ENCODE results near the gene E2F8.
"Not testable (repeated sequence)": the region's sequence is repeated elsewhere in the genome, so short reads cannot be mapped to it uniquely, and the experiment has no call there.

Gene E2F8

GRCh38 chr11:19263333-19263732, 22.6 kb upstream of the E2F8 start:
- Histone ChIP-seq H3K9ac (ENCODE audit: low read length) (no peak overlapping the region), H3F3A (ENCODE audit: insufficient read depth) (no peaks in the 10 kb centered on the region), H3K9me2 (replicated peaks; ENCODE audit: insufficient read depth, low read length) (no peaks in the 10 kb centered on the region), H4K20me1 (ENCODE audit: low read depth, low read length) (no peaks in the 10 kb centered on the region), H2AFZ (ENCODE audit: low read depth, low read length, severe bottlenecking) (no peak overlapping the region), H3K4me3 (ENCODE audit: insufficient read depth, low read length, poor library complexity, severe bottlenecking) (no peak overlapping the region), H3K9me3 (ENCODE audit: insufficient read depth, low read length) (no peaks in the 10 kb centered on the region), H3K4me2 (ENCODE audit: low read depth, low read length, poor library complexity, severe bottlenecking) (no peak overlapping the region), H3K79me2 (ENCODE audit: insufficient read depth, low read length) (no peaks in the 10 kb centered on the region), H3K27me3 (ENCODE audit: low read length) (no peaks in the 10 kb centered on the region), H3K27ac (ENCODE audit: low read depth, low read length) (no peak overlapping the region), H3K36me3 (ENCODE audit: low read length) (no peaks in the 10 kb centered on the region)
- TF ChIP-seq EZH2phosphoT487 (conservative IDR thresholded peaks at IDR 0.05; ENCODE audit: low read length) = no peak
- TF ChIP-seq, protein P1, sequence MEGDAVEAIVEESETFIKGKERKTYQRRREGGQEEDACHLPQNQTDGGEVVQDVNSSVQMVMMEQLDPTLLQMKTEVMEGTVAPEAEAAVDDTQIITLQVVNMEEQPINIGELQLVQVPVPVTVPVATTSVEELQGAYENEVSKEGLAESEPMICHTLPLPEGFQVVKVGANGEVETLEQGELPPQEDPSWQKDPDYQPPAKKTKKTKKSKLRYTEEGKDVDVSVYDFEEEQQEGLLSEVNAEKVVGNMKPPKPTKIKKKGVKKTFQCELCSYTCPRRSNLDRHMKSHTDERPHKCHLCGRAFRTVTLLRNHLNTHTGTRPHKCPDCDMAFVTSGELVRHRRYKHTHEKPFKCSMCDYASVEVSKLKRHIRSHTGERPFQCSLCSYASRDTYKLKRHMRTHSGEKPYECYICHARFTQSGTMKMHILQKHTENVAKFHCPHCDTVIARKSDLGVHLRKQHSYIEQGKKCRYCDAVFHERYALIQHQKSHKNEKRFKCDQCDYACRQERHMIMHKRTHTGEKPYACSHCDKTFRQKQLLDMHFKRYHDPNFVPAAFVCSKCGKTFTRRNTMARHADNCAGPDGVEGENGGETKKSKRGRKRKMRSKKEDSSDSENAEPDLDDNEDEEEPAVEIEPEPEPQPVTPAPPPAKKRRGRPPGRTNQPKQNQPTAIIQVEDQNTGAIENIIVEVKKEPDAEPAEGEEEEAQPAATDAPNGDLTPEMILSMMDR (IDR thresholded peaks at IDR 0.05; ENCODE audit: insufficient read depth, low read length, poor library complexity, severe bottlenecking) = no peak

DNA sequence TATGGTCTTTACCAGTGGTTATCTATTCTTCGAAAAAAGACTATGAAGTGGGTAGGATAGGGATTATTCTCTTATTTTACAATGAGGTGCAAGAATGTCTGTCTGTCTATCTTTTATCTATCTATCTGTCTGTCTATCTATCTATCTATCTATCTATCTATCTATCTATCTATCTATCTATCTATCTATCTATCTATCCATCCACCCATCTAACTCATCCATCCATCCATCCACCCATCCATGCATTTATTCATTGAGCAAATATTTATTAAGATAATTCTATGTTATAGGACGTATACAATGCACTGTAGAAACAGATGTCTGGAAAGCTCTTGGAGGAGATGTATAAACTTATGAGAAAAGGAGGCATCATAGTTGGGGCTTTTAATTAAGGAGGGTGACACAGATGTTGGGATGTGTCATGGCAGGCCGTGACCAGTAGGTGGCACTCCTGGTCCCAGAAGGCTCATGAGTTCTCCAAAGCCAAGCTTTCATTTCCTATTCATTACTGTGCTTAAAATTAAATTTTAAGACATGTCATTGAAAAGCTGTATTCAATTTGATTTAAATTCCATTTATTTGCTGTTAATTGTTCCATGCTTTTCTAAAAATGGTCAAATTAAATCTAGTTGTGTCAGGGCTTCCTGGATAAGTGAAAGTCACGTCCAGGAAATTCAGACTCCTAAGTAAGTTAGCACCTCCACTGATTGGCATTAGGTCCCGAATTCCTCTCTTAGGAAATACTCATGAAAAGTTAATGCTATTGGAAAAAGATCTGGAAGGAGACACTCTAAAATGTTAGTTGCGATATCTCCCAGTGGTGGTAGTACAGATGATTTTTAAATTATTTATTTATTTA, 19.0 kb upstream of the E2F8 start:
- no peaks in the 10 kb centered on the region for H3K9me2 ChIP-seq (replicated peaks; ENCODE audit: insufficient read depth, low read length)
- H3K4me3 ChIP-seq (ENCODE audit: insufficient read depth, low read length, poor library complexity, severe bottlenecking) = no peak overlapping the region
- H3K79me2 ChIP-seq (ENCODE audit: insufficient read depth, low read length) = no peaks in the 10 kb centered on the region
- H3K36me3 ChIP-seq (ENCODE audit: low read length) = no peaks in the 10 kb centered on the region
- no peak overlapping the region for H3K27ac ChIP-seq (ENCODE audit: low read depth, low read length)
- no peak overlapping the region for H2AFZ ChIP-seq (ENCODE audit: low read depth, low read length, severe bottlenecking)
- peak overlapping the region; percentile 9 for H3K4me2 ChIP-seq (ENCODE audit: low read depth, low read length, poor library complexity, severe bottlenecking)
- H3F3A ChIP-seq (ENCODE audit: insufficient read depth) = no peaks in the 10 kb centered on the region
- no peaks in the 10 kb centered on the region for H3K27me3 ChIP-seq (ENCODE audit: low read length)
- no peak overlapping the region for H3K9ac ChIP-seq (ENCODE audit: low read length)
- TF ChIP-seq, protein P1 (IDR thresholded peaks at IDR 0.05; ENCODE audit: insufficient read depth, low read length, poor library complexity, severe bottlenecking) = peak; percentile 98
- no peak for TF ChIP-seq EZH2phosphoT487 (conservative IDR thresholded peaks at IDR 0.05; ENCODE audit: low read length)
- no peaks in the 10 kb centered on the region for H3K9me3 ChIP-seq (ENCODE audit: insufficient read depth, low read length)
- no peaks in the 10 kb centered on the region for H4K20me1 ChIP-seq (ENCODE audit: low read depth, low read length)

DNA sequence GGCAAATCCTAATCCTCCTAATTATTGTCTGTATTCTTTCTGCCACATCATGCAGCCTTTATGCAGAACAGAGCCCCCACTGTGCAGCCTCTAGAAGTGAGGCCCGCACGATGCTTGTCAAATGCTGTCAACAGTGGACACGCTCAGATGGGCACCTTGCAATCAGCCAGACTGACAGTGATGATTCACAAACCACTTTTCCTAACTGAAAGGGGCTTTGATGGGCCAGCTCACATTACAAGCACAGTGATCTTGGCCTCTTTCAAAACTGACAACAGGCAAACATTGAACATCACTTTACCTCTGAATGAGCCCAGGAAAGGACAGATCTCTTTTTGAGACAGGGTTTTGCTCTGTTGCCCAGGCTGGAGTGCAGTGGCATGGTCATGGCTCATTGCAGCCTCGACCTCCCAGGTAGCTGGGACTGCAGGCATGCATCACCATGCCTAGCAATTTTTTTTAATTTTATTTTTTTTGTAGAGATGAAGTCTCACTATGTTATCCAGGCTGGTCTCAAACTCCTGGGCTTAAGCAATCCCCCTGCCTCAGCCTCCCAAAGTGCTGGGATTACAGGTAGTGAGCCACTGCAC, 18.0 kb upstream of the E2F8 start:
- Histone ChIP-seq H3F3A (ENCODE audit: insufficient read depth) (no peaks in the 10 kb centered on the region), H2AFZ (ENCODE audit: low read depth, low read length, severe bottlenecking) (no peak overlapping the region), H3K9ac (ENCODE audit: low read length) (no peak overlapping the region), H3K9me2 (replicated peaks; ENCODE audit: insufficient read depth, low read length) (no peaks in the 10 kb centered on the region), H3K4me2 (ENCODE audit: low read depth, low read length, poor library complexity, severe bottlenecking) (no peak overlapping the region), H3K79me2 (ENCODE audit: insufficient read depth, low read length) (no peaks in the 10 kb centered on the region), H3K27me3 (ENCODE audit: low read length) (no peaks in the 10 kb centered on the region), H4K20me1 (ENCODE audit: low read depth, low read length) (no peaks in the 10 kb centered on the region), H3K4me3 (ENCODE audit: insufficient read depth, low read length, poor library complexity, severe bottlenecking) (no peak overlapping the region), H3K36me3 (ENCODE audit: low read length) (no peaks in the 10 kb centered on the region), H3K27ac (ENCODE audit: low read depth, low read length) (no peak overlapping the region), H3K9me3 (ENCODE audit: insufficient read depth, low read length) (no peaks in the 10 kb centered on the region)
- TF ChIP-seq EZH2phosphoT487 (conservative IDR thresholded peaks at IDR 0.05; ENCODE audit: low read length) = no peak
- TF ChIP-seq, protein P1 (IDR thresholded peaks at IDR 0.05; ENCODE audit: insufficient read depth, low read length, poor library complexity, severe bottlenecking) = no peak

DNA sequence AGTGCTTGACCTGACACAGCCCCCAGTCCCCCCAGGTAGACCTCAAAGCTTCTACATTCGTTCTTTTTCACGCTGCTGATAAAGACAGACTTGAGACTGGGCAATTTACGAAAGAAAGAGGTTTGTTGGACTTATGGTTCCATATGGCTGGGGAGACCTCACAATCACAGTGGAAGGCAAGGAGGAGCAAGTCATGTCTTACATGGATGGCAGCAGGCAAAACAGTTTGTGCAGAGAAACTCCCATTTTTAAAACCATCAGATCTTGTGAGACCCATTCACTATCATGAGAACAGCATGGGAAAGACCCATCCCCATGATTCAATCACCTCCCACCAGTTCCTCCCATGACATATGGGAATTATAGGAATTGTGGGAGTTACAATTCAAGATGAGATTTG, 13.7 kb upstream of the E2F8 start:
- not testable (repeated sequence) for H2AFZ ChIP-seq (ENCODE audit: low read depth, low read length, severe bottlenecking); H3K4me2 ChIP-seq (ENCODE audit: low read depth, low read length, poor library complexity, severe bottlenecking); H4K20me1 ChIP-seq (ENCODE audit: low read depth, low read length); H3K9me2 ChIP-seq (replicated peaks; ENCODE audit: insufficient read depth, low read length); H3K36me3 ChIP-seq (ENCODE audit: low read length); H3K79me2 ChIP-seq (ENCODE audit: insufficient read depth, low read length); H3K9ac ChIP-seq (ENCODE audit: low read length); H3K4me3 ChIP-seq (ENCODE audit: insufficient read depth, low read length, poor library complexity, severe bottlenecking); H3K9me3 ChIP-seq (ENCODE audit: insufficient read depth, low read length); H3F3A ChIP-seq (ENCODE audit: insufficient read depth); H3K27me3 ChIP-seq (ENCODE audit: low read length); H3K27ac ChIP-seq (ENCODE audit: low read depth, low read length)

Data from SU-DHL-6 (cell line).